Measurements from ENCODE around the gene BBS12. TPM values are rescaled to one million over a fixed set of nuclear protein-coding genes. Genes with fewer than 3 reads are reported as not detected.

BBS12 gene
- total and polyA plus RNA-seq, 9 of the 15 experiments (the other 6 are each of a cell fraction or from before 2014, with no cell fraction given) = 2.7 to 6.5 (median 3.3) TPM

DNA sequence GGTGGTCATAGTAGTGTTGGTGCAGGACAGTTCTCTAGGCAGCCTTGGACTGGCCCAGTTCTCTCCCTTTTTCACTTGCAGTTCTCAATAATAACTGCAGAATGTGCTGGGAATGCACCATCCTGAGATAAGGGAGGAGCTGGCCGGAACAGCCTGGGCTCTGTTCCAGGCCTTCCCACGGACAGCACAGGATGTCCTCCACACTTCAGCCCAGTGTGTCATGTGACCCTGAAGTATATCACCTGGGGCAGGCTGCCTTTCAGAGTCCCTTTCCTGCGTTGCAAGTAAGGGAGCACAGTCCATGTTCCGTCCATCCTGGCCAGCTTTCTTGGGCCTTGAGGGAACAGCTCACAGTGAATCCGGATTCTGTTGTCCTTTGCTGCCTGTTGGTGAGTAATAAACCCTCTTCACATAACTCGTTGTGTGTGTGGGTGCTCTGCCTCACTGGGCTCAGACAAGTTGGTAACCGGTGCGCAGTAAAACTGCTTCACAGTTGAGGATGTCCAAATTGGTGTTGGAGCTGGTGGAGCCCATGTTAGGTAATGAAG is 32.3 kb upstream of the BBS12 start (continued):
- TF ChIP-seq, protein P1, sequence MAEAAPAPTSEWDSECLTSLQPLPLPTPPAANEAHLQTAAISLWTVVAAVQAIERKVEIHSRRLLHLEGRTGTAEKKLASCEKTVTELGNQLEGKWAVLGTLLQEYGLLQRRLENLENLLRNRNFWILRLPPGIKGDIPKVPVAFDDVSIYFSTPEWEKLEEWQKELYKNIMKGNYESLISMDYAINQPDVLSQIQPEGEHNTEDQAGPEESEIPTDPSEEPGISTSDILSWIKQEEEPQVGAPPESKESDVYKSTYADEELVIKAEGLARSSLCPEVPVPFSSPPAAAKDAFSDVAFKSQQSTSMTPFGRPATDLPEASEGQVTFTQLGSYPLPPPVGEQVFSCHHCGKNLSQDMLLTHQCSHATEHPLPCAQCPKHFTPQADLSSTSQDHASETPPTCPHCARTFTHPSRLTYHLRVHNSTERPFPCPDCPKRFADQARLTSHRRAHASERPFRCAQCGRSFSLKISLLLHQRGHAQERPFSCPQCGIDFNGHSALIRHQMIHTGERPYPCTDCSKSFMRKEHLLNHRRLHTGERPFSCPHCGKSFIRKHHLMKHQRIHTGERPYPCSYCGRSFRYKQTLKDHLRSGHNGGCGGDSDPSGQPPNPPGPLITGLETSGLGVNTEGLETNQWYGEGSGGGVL (CRISPR knock-in tag; IDR thresholded peaks at IDR 0.05) = no peak
- TF ChIP-seq STAG1 (CRISPR knock-in tag; IDR thresholded peaks at IDR 0.05; ENCODE audit: borderline replicate concordance) = no peak
- TF ChIP-seq ZNF232 (CRISPR knock-in tag; IDR thresholded peaks at IDR 0.05) = no peak
- no peak for TF ChIP-seq HMG20B (CRISPR knock-in tag; IDR thresholded peaks at IDR 0.05)
- no peak for TF ChIP-seq HMGN3 (IDR thresholded peaks at IDR 0.05; ENCODE audit: borderline replicate concordance, extremely low read depth, insufficient read length, low read depth, low read length)
- TF ChIP-seq RFX7 (CRISPR knock-in tag; IDR thresholded peaks at IDR 0.05) = no peak
- TF ChIP-seq SIN3A (IDR thresholded peaks at IDR 0.05; ENCODE audit: borderline replicate concordance in 2 of 2, control insufficient read depth in 1 of 2, low read depth in 2 of 2, low read length in 2 of 2) = 0 out of 4 replicates have a peak, but pooled peaks of 1 of the 2 experiments have one; percentile 30
- TF ChIP-seq FOXK1 (CRISPR knock-in tag; IDR thresholded peaks at IDR 0.05; ENCODE audit: borderline replicate concordance) = no peak
- no peak for TF ChIP-seq CHCHD3 (CRISPR knock-in tag; IDR thresholded peaks at IDR 0.05)
- TF ChIP-seq, protein P2, sequence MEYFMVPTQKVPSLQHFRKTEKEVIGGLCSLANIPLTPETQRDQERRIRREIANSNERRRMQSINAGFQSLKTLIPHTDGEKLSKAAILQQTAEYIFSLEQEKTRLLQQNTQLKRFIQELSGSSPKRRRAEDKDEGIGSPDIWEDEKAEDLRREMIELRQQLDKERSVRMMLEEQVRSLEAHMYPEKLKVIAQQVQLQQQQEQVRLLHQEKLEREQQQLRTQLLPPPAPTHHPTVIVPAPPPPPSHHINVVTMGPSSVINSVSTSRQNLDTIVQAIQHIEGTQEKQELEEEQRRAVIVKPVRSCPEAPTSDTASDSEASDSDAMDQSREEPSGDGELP (CRISPR knock-in tag; IDR thresholded peaks at IDR 0.05; ENCODE audit: borderline replicate concordance) = peak; percentile 69
- TF ChIP-seq, protein P3, sequence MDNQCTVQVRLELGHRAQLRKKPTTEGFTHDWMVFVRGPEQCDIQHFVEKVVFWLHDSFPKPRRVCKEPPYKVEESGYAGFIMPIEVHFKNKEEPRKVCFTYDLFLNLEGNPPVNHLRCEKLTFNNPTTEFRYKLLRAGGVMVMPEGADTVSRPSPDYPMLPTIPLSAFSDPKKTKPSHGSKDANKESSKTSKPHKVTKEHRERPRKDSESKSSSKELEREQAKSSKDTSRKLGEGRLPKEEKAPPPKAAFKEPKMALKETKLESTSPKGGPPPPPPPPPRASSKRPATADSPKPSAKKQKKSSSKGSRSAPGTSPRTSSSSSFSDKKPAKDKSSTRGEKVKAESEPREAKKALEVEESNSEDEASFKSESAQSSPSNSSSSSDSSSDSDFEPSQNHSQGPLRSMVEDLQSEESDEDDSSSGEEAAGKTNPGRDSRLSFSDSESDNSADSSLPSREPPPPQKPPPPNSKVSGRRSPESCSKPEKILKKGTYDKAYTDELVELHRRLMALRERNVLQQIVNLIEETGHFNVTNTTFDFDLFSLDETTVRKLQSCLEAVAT (IDR thresholded peaks at IDR 0.05) = no peak
- no peak for TF ChIP-seq CAMTA2 (CRISPR knock-in tag; conservative IDR thresholded peaks at IDR 0.05)
- TF ChIP-seq SMARCB1 (IDR thresholded peaks at IDR 0.05; ENCODE audit: insufficient read length, low read depth) = no peak
- TF ChIP-seq ZNF316 (IDR thresholded peaks at IDR 0.05) = no peak
- TF ChIP-seq ZNF408 (CRISPR knock-in tag; IDR thresholded peaks at IDR 0.05; ENCODE audit: low read depth) = no peak
- TF ChIP-seq, protein P4, sequence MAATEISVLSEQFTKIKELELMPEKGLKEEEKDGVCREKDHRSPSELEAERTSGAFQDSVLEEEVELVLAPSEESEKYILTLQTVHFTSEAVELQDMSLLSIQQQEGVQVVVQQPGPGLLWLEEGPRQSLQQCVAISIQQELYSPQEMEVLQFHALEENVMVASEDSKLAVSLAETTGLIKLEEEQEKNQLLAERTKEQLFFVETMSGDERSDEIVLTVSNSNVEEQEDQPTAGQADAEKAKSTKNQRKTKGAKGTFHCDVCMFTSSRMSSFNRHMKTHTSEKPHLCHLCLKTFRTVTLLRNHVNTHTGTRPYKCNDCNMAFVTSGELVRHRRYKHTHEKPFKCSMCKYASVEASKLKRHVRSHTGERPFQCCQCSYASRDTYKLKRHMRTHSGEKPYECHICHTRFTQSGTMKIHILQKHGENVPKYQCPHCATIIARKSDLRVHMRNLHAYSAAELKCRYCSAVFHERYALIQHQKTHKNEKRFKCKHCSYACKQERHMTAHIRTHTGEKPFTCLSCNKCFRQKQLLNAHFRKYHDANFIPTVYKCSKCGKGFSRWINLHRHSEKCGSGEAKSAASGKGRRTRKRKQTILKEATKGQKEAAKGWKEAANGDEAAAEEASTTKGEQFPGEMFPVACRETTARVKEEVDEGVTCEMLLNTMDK (IDR thresholded peaks at IDR 0.05; ENCODE audit: borderline replicate concordance, insufficient read depth, low read depth, low read length, poor library complexity, severe bottlenecking) = no peak
- TF ChIP-seq ZC3H8 (IDR thresholded peaks at IDR 0.05) = no peak
- no peak for TF ChIP-seq PRPF4 (IDR thresholded peaks at IDR 0.05; ENCODE audit: insufficient read depth, low read depth, low read length, poor library complexity, severe bottlenecking)
- TF ChIP-seq KDM5B (IDR thresholded peaks at IDR 0.05; ENCODE audit: insufficient replicate concordance, low read depth, low read length) = peak; percentile 61
- no peak for TF ChIP-seq ADNP (tag; IDR thresholded peaks at IDR 0.05)
- no peak for TF ChIP-seq CBX1 (IDR thresholded peaks at IDR 0.05; ENCODE audit: low read depth)

Measured in K562 (cell line).